Measurements from ENCODE around the gene LMF1. TPM values are rescaled to one million over a fixed set of nuclear protein-coding genes. Genes with fewer than 3 reads are reported as not detected.
"Not testable (repeated sequence)": the region's sequence is repeated elsewhere in the genome, so short reads cannot be mapped to it uniquely, and the experiment has no call there.

The LMF1 gene
- total RNA-seq, 1 donor from 2014 or later: 8.1 TPM

GRCh38 chr16:892536-893255 is 78.1 kb downstream of the LMF1 start:
- ATAC-seq (no peak), DNase-seq (ENCODE audit: missing footprints) (no peak)
- intact Hi-C loops (cut with DNase I): no loop called here

- intact Hi-C loops (cut with DNase I): no loop called here
- DNase-seq (ENCODE audit: missing footprints) (no peak), ATAC-seq (no peak)
Observed at GRCh38 chr16:892006-892405, 78.8 kb downstream of the LMF1 start.

- ATAC-seq (no peak), DNase-seq (ENCODE audit: missing footprints) (no peak)
- intact Hi-C loops (cut with DNase I): no loop called here
Observed at GRCh38 chr16:891353-891740, 79.4 kb downstream of the LMF1 start.

GRCh38 chr16:890716-891352 is 80.0 kb downstream of the LMF1 start:
- ATAC-seq (peak; percentile 5), DNase-seq (ENCODE audit: missing footprints) (no peak)
- intact Hi-C loops (cut with DNase I): no loop called here

- peak; percentile 63 for DNase-seq (ENCODE audit: missing footprints)
- intact Hi-C loops (cut with DNase I): no loop called here
- ATAC-seq: peak; percentile 87
Observed at GRCh38 chr16:890217-890616, 80.6 kb downstream of the LMF1 start.

GRCh38 chr16:889586-889985 is 81.2 kb downstream of the LMF1 start:
- ATAC-seq (no peak), DNase-seq (ENCODE audit: missing footprints) (peak; percentile 42)
- intact Hi-C loops (cut with DNase I): no loop called here

GRCh38 chr16:888901-889570 is 81.7 kb downstream of the LMF1 start:
- ATAC-seq (no peak), DNase-seq (ENCODE audit: missing footprints) (peak; percentile 52)
- intact Hi-C loops (cut with DNase I): no loop called here

GRCh38 chr16:888456-888855 is 82.3 kb downstream of the LMF1 start:
- DNase-seq (ENCODE audit: missing footprints): peak; percentile 11
- ATAC-seq; intact Hi-C loops (cut with DNase I): not testable (repeated sequence)

GRCh38 chr16:887846-888245 is 82.9 kb downstream of the LMF1 start:
- intact Hi-C loops (cut with DNase I): no loop called here
- DNase-seq (ENCODE audit: missing footprints) (peak; percentile 63), ATAC-seq (no peak)

- intact Hi-C loops (cut with DNase I): no loop called here
- peak; percentile 52 for DNase-seq (ENCODE audit: missing footprints)
- no peak for ATAC-seq
Observed at GRCh38 chr16:886802-887731, 83.7 kb downstream of the LMF1 start.

- no peak for ATAC-seq
- peak; percentile 42 for DNase-seq (ENCODE audit: missing footprints)
Observed at GRCh38 chr16:886084-886543, 84.7 kb downstream of the LMF1 start.

GRCh38 chr16:885391-885790 is 85.4 kb downstream of the LMF1 start:
- peak; percentile 11 for DNase-seq (ENCODE audit: missing footprints)
- ATAC-seq: no peak
- intact Hi-C loops (cut with DNase I): no loop called here

More at GRCh38 chr16:886084-886543, 84.7 kb downstream of the LMF1 start:
- intact Hi-C loops (cut with DNase I): no loop called here

- intact Hi-C loops (cut with DNase I): no loop called here
- ATAC-seq (no peak), DNase-seq (ENCODE audit: missing footprints) (no peak)
Observed at GRCh38 chr16:884232-884631, 86.6 kb downstream of the LMF1 start.

GRCh38 chr16:883781-884180 is 87.0 kb downstream of the LMF1 start:
- DNase-seq (ENCODE audit: missing footprints): no peak
- ATAC-seq: no peak
- intact Hi-C loops (cut with DNase I): no loop called here

GRCh38 chr16:883340-883739 is 87.4 kb downstream of the LMF1 start:
- ATAC-seq (no peak), DNase-seq (ENCODE audit: missing footprints) (no peak)
- intact Hi-C loops (cut with DNase I): no loop called here

- DNase-seq (ENCODE audit: missing footprints): peak; percentile 41
- intact Hi-C loops (cut with DNase I); ATAC-seq: not testable (repeated sequence)
Observed at GRCh38 chr16:882671-883070, 88.1 kb downstream of the LMF1 start.

GRCh38 chr16:882256-882655 is 88.5 kb downstream of the LMF1 start:
- DNase-seq (ENCODE audit: missing footprints) (peak; percentile 11), ATAC-seq (no peak)
- intact Hi-C loops (cut with DNase I): no loop called here

- peak; percentile 41 for DNase-seq (ENCODE audit: missing footprints)
- no peak for ATAC-seq
- intact Hi-C loops (cut with DNase I): no loop called here
Observed at GRCh38 chr16:881219-882097, 89.3 kb downstream of the LMF1 start.

Measured in Right ventricle myocardium inferior (tissue), 1 donor.